MM.1S (cell line): ENCODE data around the gene BTD.

Experiments
- DNase-seq: peaks from one replicate; pipeline ENCODE4 v3.0.0-alpha.2; 2015
- H2AFZ ChIP-seq: fragments of 300-600 bp; sonication (generic); 2 replicates; pipeline ENCODE4 v1.6.0; 2016; ENCODE audit warnings: antibody characterized with exemption, low read length
- H3F3A ChIP-seq: fragments of 300-600 bp; sonication (generic); 2 replicates; pipeline ENCODE4 v1.6.1; 2016; ENCODE audit warnings: mild to moderate bottlenecking, antibody characterized with exemption, low read length, moderate library complexity, mixed read lengths; ENCODE audit not compliant: insufficient read depth
- H3K27ac ChIP-seq: fragments of 300-600 bp; sonication (generic); 2 replicates; pipeline ENCODE4 v1.5.1; 2016; ENCODE audit warnings: mild to moderate bottlenecking, low read length
- H3K27me3 ChIP-seq: fragments of 300-600 bp; sonication (generic); replicated peaks from 2 replicates; pipeline ENCODE4 v1.6.0; 2016; ENCODE audit warnings: low read length; ENCODE audit not compliant: insufficient read depth
- H3K36me3 ChIP-seq: fragments of 300-600 bp; sonication (generic); replicated peaks from 2 replicates; pipeline ENCODE4 v1.6.1; 2016; ENCODE audit warnings: mild to moderate bottlenecking, low read length, mixed read lengths; ENCODE audit not compliant: insufficient read depth
- H3K4me1 ChIP-seq: fragments of 300-600 bp; sonication (generic); 2 replicates; pipeline ENCODE4 v1.6.1; 2016; ENCODE audit warnings: low read length, mixed read lengths
- H3K4me2 ChIP-seq: fragments of 300-600 bp; sonication (generic); 2 replicates; pipeline ENCODE4 v1.6.0; 2016; ENCODE audit warnings: low read depth, low read length
- H3K4me3 ChIP-seq: fragments of 300-600 bp; sonication (generic); 2 replicates; pipeline ENCODE4 v1.5.1; 2016; ENCODE audit warnings: low read length, mixed read lengths
- H3K79me2 ChIP-seq: fragments of 300-600 bp; sonication (generic); 2 replicates; pipeline ENCODE4 v1.6.1; 2016; ENCODE audit warnings: mixed run types, low read length, mixed read lengths
- H3K9ac ChIP-seq: fragments of 300-600 bp; sonication (generic); 2 replicates; pipeline ENCODE4 v1.6.1; 2016; ENCODE audit warnings: low read length, mixed read lengths
- H3K9me2 ChIP-seq: fragments of 300-600 bp; sonication (generic); replicated peaks from 2 replicates; pipeline ENCODE4 v1.6.1; 2016; ENCODE audit warnings: mild to moderate bottlenecking, low read length, mixed read lengths; ENCODE audit not compliant: insufficient read depth
- H3K9me3 ChIP-seq: fragments of 300-600 bp; sonication (generic); replicated peaks from 2 replicates; pipeline ENCODE4 v1.6.1; 2016; ENCODE audit warnings: mild to moderate bottlenecking, low read length, mixed read lengths; ENCODE audit not compliant: insufficient read depth
- H4K20me1 ChIP-seq: fragments of 300-600 bp; sonication (generic); 2 replicates; pipeline ENCODE4 v1.6.1; 2016; ENCODE audit warnings: mild to moderate bottlenecking, low read length, moderate library complexity, mixed read lengths; ENCODE audit not compliant: insufficient read depth
- EZH2 ChIP-seq: fragments of 300-600 bp; sonication (generic); optimal IDR thresholded peaks from 2 replicates; pipeline ENCODE3; 2017; ENCODE audit warnings: low read depth, mild to moderate bottlenecking, antibody characterized with exemption, low read length, mixed read lengths
- EZH2phosphoT487 ChIP-seq: fragments of 300-600 bp; sonication (generic); IDR thresholded peaks from 2 replicates; pipeline ENCODE4 v1.6.1; 2018; ENCODE audit warnings: antibody characterized with exemption, low read length
- TF ChIP-seq, protein P1 (sequence below): fragments of 300-600 bp; sonication (generic); IDR thresholded peaks from 2 replicates; pipeline ENCODE4 v1.5.1; 2016; ENCODE audit warnings: antibody characterized with exemption, low read length, mixed read lengths

BTD gene

GRCh38 chr3:15638193-15638890 lies 36.8 kb downstream of the BTD start:
- Histone ChIP-seq H3K4me1 (peaks cover 22% of the 10 kb centered on the region), H3K4me2 (peak overlapping the region; percentile 35), H3K79me2 (no peaks in the 10 kb centered on the region), H3K36me3 (no peaks in the 10 kb centered on the region), H3K27me3 (no peaks in the 10 kb centered on the region), H2AFZ (no peak overlapping the region), H3K9me3 (no peaks in the 10 kb centered on the region), H3K9ac (peak overlapping the region; percentile 21; the same call in 1 of the 2 replicates), H4K20me1 (no peaks in the 10 kb centered on the region), H3K9me2 (no peaks in the 10 kb centered on the region), H3F3A (peaks cover 10% of the 10 kb centered on the region), H3K27ac (peak overlapping the region; percentile 64; the same call in 1 of the 2 replicates), H3K4me3 (no peak overlapping the region)
- peak; percentile 27 for DNase-seq
- TF ChIP-seq EZH2phosphoT487 (no peak), EZH2 (no peak)
- TF ChIP-seq, protein P1, sequence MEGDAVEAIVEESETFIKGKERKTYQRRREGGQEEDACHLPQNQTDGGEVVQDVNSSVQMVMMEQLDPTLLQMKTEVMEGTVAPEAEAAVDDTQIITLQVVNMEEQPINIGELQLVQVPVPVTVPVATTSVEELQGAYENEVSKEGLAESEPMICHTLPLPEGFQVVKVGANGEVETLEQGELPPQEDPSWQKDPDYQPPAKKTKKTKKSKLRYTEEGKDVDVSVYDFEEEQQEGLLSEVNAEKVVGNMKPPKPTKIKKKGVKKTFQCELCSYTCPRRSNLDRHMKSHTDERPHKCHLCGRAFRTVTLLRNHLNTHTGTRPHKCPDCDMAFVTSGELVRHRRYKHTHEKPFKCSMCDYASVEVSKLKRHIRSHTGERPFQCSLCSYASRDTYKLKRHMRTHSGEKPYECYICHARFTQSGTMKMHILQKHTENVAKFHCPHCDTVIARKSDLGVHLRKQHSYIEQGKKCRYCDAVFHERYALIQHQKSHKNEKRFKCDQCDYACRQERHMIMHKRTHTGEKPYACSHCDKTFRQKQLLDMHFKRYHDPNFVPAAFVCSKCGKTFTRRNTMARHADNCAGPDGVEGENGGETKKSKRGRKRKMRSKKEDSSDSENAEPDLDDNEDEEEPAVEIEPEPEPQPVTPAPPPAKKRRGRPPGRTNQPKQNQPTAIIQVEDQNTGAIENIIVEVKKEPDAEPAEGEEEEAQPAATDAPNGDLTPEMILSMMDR: no peak

GRCh38 chr3:15638891-15639262 lies 37.3 kb downstream of the BTD start:
- Histone ChIP-seq H3K79me2 (no peaks in the 10 kb centered on the region), H3F3A (peaks cover 10% of the 10 kb centered on the region), H3K9me2 (no peaks in the 10 kb centered on the region), H3K27ac (no peak overlapping the region), H2AFZ (no peak overlapping the region), H3K9ac (no peak overlapping the region), H3K36me3 (no peaks in the 10 kb centered on the region), H3K4me3 (no peak overlapping the region), H3K27me3 (no peaks in the 10 kb centered on the region), H3K9me3 (no peaks in the 10 kb centered on the region), H3K4me1 (peaks cover 22% of the 10 kb centered on the region), H3K4me2 (peak overlapping the region; percentile 35; the same call in 1 of the 2 replicates), H4K20me1 (no peaks in the 10 kb centered on the region)
- TF ChIP-seq, protein P1: no peak
- TF ChIP-seq EZH2phosphoT487 (no peak), EZH2 (no peak)
- DNase-seq: no peak

DNA sequence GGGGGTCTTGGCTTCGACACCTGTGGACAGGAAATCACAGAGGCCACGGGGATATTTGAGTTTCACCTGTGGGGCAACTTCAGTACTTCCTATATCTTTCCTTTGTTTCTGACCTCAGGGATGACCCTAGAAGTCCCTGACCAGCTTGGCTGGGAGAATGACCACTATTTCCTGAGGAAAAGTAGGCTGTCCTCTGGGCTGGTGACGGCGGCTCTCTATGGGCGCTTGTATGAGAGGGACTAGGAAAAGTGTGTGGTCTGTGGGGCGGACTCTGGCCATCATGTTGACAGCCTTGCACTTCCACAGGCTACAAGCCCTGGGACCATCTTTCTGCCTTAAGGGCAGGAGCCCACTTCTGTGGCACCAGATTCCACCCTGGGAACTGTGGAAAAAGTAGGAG lies 43.7 kb downstream of the BTD start:
- no peak overlapping the region for H3K27ac ChIP-seq
- no peaks in the 10 kb centered on the region for H3K79me2 ChIP-seq
- H3K9me3 ChIP-seq: no peaks in the 10 kb centered on the region
- H3K36me3 ChIP-seq: no peaks in the 10 kb centered on the region
- H3F3A ChIP-seq: peaks cover 26% of the 10 kb centered on the region
- H3K4me1 ChIP-seq: peaks cover 39% of the 10 kb centered on the region
- no peak overlapping the region for H3K4me2 ChIP-seq
- H3K9me2 ChIP-seq: no peaks in the 10 kb centered on the region
- H3K9ac ChIP-seq: no peak overlapping the region
- H3K27me3 ChIP-seq: no peaks in the 10 kb centered on the region
- no peaks in the 10 kb centered on the region for H4K20me1 ChIP-seq
- no peak for DNase-seq
- H3K4me3 ChIP-seq: no peak overlapping the region
- TF ChIP-seq EZH2 (no peak), EZH2phosphoT487 (no peak)
- TF ChIP-seq, protein P1: no peak
- H2AFZ ChIP-seq: no peak overlapping the region
